Vagina (tissue), 2 donors: ENCODE data around the gene PHACTR3.

Experiments used
- CTCF ChIP-seq, 3 experiments: fragments of 450-650 bp in 2 of 3; fragments of 200-600 bp in 1 of 3; sonication (generic) in 1 of 3; IDR thresholded peaks; one replicate each; pipeline ENCODE4 v1.5.1; 2017 to 2019; ENCODE audit warnings: antibody characterized with exemption in 3 of 3, mild to moderate bottlenecking in 2 of 3, moderate library complexity in 2 of 3
- POLR2A ChIP-seq, 2 donors: fragments of 450-650 bp; IDR thresholded peaks; one replicate each; pipeline ENCODE4 v1.6.1; 2017; ENCODE audit warnings: antibody characterized with exemption in 2 of 2, mild to moderate bottlenecking in 2 of 2, moderate library complexity in 2 of 2
- POLR2AphosphoS5 ChIP-seq, 2 donors: sonication (generic); formaldehyde crosslinking; IDR thresholded peaks; one replicate each; pipeline ENCODE4 v1.9.0; 2017; ENCODE audit warnings: antibody characterized with exemption in 2 of 2, mild to moderate bottlenecking in 2 of 2, low read depth in 1 of 2; ENCODE audit not compliant: insufficient read depth in 1 of 2

- no peak for TF ChIP-seq POLR2A (IDR thresholded peaks at IDR 0.05)
- no peak for TF ChIP-seq CTCF (IDR thresholded peaks at IDR 0.05)
- TF ChIP-seq POLR2AphosphoS5 (IDR thresholded peaks at IDR 0.05; ENCODE audit: insufficient read depth in 1 of 2, low read depth in 1 of 2), result no peak
Observed at GRCh38 chr20:59821201-59821600, 216.9 kb downstream of the PHACTR3 start.
